Fibroblast of the aortic adventitia (primary cell): ENCODE measurements around the gene ADAMTSL5. TPM values are rescaled to one million over a fixed set of nuclear protein-coding genes. Genes with fewer than 3 reads are reported as not detected.
"Not testable (repeated sequence)": the region's sequence is repeated elsewhere in the genome, so short reads cannot be mapped to it uniquely, and the experiment has no call there.

Experiments used
- DNase-seq: peaks from one replicate; pipeline ENCODE4 v3.0.0-alpha.2; 2010; ENCODE audit warnings: low read depth
- H3K4me3 ChIP-seq: 2 replicates; pipeline ENCODE4 v1.5.1; 2011; ENCODE audit warnings: low read depth, mild to moderate bottlenecking, control low read depth, low read length, moderate library complexity
- total RNA-seq: library from RNA; depleted of rRNA; stranded (reverse); fragments of >200 nt; gene quantifications from 2 replicates; pipeline ENCODE4 v1.2.3, GENCODE V29; 2012; ENCODE audit warnings: low replicate concordance
- TF ChIP-seq, protein P1 (sequence below): IDR thresholded peaks from 2 replicates; pipeline ENCODE4 v1.5.1; 2011; ENCODE audit warnings: mild to moderate bottlenecking, low read length, control low read depth, inconsistent platforms; ENCODE audit not compliant: insufficient read depth

The ADAMTSL5 gene
- total RNA-seq, 1 donor, result 4.2 TPM

DNA sequence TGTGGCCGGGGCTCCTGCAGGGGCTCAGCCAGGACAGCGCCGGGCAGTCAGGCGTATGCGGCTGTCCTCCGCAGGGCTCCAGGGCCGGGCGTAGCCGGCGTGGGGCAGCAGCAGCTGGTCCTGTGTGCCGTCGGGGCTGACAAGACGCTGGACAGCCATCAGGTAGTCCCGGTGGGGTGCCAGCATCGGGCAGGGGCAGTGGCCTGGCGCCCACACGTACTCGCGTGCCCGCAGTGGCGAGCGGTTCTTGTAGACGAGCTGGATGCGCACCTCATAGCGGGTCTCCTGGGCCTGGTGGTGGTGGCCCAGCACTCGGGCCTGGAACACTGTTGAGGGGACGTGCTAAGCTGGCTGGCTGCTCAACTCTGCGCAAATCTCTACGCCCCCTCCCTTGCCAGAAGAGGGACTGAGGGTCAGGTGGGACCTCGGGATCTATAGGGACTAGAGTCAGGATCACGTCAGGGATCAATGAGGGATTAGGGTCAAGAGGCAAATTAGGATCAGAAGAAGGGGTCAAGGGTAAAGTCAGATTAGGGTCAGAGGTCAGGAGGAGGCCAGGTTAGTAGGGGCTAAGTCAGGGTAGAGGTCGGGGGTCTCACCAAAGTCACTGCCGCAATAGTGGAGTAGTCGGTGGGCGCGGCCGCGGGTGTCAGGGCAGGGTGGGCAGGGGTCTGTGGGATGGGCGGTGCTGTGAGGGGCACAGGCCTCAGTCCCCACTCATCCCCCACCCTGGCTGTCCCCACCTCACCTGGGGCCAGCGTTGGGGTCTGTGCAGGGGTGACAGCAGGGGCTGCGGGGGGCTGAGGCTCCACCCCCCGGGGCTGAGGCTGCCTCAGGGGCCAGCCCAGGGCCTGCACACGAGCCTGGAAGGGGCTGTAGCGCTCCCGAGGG lies 6.6 kb downstream of the ADAMTSL5 start:
- H3K4me3 ChIP-seq, result no peak overlapping the region
- TF ChIP-seq, protein P1, sequence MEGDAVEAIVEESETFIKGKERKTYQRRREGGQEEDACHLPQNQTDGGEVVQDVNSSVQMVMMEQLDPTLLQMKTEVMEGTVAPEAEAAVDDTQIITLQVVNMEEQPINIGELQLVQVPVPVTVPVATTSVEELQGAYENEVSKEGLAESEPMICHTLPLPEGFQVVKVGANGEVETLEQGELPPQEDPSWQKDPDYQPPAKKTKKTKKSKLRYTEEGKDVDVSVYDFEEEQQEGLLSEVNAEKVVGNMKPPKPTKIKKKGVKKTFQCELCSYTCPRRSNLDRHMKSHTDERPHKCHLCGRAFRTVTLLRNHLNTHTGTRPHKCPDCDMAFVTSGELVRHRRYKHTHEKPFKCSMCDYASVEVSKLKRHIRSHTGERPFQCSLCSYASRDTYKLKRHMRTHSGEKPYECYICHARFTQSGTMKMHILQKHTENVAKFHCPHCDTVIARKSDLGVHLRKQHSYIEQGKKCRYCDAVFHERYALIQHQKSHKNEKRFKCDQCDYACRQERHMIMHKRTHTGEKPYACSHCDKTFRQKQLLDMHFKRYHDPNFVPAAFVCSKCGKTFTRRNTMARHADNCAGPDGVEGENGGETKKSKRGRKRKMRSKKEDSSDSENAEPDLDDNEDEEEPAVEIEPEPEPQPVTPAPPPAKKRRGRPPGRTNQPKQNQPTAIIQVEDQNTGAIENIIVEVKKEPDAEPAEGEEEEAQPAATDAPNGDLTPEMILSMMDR, result no peak
- DNase-seq, result no peak

GRCh38 chr19:1505012-1505411 lies 7.8 kb downstream of the ADAMTSL5 start:
- H3K4me3 ChIP-seq, result no peak overlapping the region
- TF ChIP-seq, protein P1, result no peak
- no peak for DNase-seq

DNA sequence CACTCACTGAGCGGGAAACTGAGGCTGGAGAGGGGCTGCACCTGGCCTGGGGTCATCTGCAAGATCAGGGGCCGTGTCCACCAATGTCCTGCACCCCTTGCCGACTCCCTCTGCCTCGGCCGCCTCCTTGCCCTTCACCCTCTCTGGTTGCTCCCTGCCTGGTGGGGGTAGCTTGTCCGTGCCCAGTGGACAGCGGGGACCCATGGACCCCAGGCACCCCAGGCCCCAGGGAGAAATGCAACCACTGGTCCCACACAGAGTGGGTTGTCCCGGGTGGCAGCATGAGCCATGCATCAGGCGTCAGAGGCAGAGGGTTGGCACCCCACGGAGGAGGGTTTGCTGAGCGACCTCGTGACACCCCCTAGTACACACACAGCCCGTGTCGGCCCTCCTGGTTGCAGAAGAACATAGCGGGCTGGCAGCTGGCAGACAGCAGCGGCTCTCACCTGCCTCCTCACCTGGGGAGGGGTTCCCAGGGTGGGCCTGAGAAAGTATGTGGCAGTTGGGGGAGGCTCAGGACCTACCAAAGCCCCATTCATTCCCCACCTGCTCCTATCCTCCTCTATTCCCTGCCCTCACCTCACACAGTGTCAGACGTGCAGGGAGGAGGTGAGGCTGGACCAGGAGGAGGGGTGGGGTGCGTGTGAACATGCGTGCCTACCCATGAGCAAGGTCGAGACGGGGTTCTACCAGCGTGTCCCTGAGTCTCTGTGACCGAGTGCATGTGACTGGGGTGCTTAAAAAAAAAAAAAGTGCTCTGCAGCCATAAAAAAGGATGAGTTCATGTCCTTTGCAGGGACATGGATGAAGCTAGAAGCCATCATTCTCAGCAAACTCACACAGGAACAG lies 8.7 kb downstream of the ADAMTSL5 start:
- TF ChIP-seq, protein P1, result no peak
- no peak for DNase-seq
- H3K4me3 ChIP-seq, result no peak overlapping the region

GRCh38 chr19:1503089-1503924 lies 9.5 kb downstream of the ADAMTSL5 start:
- peak overlapping the region; percentile 14 for H3K4me3 ChIP-seq
- TF ChIP-seq, protein P1, result peak; percentile 71
- DNase-seq, result peak; percentile 31

- no peak for DNase-seq
- H3K4me3 ChIP-seq, result no peak overlapping the region
- TF ChIP-seq, protein P1, result no peak
Observed at GRCh38 chr19:1502433-1503088, 10.3 kb downstream of the ADAMTSL5 start.

GRCh38 chr19:1501200-1501595 lies 11.6 kb downstream of the ADAMTSL5 start:
- no peak for DNase-seq
- H3K4me3 ChIP-seq, result no peak overlapping the region
- TF ChIP-seq, protein P1, result no peak

DNA sequence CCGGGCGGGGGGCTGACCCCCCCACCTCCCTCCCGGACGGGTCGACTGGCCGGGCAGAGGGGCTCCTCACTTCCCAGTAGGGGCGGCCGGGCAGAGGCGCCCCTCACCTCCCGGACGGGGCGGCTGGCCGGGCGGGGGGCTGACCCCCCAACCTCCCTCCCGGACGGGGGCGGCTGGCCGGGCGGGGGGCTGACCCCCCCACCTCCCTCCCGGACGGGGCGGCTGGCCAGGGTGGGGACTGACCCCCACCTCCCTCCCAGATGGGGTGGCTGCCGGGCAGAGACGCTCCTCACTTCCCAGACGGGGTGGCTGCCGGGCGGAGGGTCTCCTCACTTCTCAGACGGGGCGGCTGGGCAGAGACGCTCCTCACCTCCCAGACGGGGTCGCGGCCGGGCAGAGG lies 13.6 kb downstream of the ADAMTSL5 start:
- H3K4me3 ChIP-seq, DNase-seq: not testable (repeated sequence)
